GM12801 (cell line): ENCODE data around the gene PRCC.

Experiments
- TF ChIP-seq, protein P1 (sequence below): IDR thresholded peaks from one replicate; pipeline ENCODE4 v1.5.1; 2011; ENCODE audit warnings: control low read depth; ENCODE audit not compliant: insufficient read length; ENCODE audit errors: extremely low read depth

The PRCC gene

DNA sequence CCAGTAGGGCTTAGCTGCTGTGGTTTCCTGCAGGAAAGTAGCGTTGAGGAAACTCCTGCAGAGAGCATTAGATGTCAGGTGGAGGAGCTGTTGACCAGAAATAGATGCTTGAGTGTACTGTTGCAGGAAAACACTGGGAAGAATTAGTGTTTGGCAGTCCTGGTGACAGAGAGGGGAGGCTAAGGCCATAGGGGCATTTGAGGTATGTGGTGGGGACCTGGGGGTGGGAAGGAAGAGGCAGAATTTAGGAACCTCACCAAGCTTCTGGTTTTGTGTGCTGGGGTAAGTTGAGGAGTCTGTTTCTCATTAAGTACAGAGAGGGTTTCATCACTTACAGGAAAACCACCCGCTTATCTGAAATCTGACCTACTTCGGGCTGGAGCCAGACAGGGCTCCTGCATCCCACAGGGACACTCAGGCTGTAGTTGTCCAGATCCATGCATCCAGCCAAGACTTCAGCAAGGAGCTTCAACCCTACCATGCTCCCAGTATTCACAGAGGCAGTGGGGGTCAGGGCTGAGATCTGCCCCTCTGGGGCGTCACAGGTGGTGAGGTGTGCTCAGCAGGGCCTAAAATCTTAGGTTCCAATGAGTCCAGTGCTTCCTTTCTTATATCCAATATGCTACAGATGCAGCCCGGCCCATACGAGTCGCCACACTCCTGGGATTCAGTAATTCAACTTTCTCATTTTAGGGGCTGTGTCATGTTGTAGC, 34.2 kb downstream of the PRCC start:
- TF ChIP-seq, protein P1, sequence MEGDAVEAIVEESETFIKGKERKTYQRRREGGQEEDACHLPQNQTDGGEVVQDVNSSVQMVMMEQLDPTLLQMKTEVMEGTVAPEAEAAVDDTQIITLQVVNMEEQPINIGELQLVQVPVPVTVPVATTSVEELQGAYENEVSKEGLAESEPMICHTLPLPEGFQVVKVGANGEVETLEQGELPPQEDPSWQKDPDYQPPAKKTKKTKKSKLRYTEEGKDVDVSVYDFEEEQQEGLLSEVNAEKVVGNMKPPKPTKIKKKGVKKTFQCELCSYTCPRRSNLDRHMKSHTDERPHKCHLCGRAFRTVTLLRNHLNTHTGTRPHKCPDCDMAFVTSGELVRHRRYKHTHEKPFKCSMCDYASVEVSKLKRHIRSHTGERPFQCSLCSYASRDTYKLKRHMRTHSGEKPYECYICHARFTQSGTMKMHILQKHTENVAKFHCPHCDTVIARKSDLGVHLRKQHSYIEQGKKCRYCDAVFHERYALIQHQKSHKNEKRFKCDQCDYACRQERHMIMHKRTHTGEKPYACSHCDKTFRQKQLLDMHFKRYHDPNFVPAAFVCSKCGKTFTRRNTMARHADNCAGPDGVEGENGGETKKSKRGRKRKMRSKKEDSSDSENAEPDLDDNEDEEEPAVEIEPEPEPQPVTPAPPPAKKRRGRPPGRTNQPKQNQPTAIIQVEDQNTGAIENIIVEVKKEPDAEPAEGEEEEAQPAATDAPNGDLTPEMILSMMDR = no peak

DNA sequence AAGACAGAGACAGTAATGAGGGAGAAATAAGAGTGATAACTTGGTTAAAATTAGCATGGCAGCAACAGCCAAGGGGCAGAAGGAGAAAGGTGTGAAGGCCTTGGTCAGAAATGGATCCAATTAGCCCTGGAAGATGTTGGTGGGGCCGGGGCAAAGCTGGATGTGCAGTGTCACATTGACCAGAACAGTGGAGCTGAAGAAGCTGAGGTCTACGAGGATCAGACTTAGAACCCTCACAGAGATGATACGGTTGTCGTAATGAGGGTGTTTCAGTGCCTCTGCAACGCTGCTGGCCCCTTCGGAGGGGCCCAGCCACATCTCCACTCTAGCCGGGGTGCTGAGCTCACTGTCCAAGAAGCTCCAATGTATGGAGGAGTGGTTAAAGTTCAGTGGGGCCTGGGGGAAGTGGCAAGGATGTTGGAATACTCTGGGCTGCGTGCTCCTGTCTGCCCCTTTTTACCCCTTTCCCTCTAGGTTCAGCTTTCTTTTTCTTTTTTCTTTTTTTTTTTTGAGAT, 35.1 kb downstream of the PRCC start:
- TF ChIP-seq, protein P1 = no peak

DNA sequence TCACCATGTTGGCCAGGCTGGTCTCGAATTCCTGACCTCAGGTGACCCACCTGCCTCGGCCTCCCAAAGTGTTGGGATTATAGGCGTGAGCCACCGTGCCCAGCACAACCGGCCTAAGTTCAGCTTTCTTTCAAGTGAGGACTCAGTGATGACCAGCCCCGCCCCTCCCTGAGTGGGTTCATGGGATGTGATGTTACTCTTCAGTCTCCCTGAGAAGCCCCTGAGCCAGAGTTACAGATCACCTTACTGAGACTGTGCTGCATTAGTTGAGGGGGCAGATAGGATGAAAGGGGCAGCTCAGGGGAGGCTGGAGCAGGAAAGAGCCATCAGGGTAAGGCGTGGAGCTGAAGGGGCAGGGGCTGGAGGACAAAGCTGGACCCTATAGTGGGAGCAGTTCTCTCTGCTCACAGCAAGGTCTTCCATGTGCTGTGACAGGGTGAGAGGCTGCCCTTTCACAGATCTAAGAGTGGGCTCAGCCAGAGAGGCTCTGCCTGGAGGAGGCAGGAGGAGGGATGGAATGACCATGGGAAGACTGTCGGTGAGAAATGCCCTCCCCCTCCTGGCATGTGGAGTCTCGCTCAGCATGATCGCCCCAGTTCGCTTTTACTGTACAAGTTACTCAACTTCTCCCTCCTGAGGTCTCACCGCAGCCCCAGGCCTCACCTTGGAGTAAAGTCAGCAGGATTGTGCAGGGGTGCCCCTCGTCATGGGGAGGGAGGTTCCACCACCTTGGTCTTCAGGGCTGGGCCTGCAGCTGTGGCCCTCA, 35.9 kb downstream of the PRCC start:
- TF ChIP-seq, protein P1 = no peak

GRCh38 chr1:156804026-156804425, 36.7 kb downstream of the PRCC start:
- TF ChIP-seq, protein P1 = no peak

- TF ChIP-seq, protein P1 = no peak
Measured at GRCh38 chr1:156804572-156805243, 37.4 kb downstream of the PRCC start.

GRCh38 chr1:156805766-156806511, 38.6 kb downstream of the PRCC start:
- TF ChIP-seq, protein P1 = no peak
